KG1 (cell line): ENCODE results near the gene ISG15.
"Not testable (repeated sequence)": the region's sequence is repeated elsewhere in the genome, so short reads cannot be mapped to it uniquely, and the experiment has no call there.

Experiments used
- DNase-seq: peaks from one replicate; lab custom pipeline; 2025; lab: John Stamatoyannopoulos, UW

ISG15 gene

DNA sequence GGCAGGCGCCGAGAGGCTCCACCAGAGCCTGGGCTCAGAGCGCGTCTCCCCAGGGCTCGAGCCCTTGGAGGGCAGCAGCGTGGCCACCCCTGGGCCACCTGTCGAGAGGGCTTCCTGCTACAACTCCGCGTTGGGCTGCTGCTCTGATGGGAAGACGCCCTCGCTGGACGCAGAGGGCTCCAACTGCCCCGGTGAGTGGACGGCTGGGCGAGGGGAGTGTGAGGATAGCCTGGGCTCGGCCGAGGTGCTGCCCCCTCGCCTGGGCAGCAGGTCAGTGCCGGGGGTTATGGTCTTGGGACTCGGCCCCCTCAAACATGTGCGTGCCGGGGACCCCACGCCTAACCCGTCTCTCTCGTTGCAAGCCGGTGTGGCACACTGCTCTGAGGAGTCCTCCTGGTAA, 33.5 kb downstream of the ISG15 start:
- no peak for DNase-seq

DNA sequence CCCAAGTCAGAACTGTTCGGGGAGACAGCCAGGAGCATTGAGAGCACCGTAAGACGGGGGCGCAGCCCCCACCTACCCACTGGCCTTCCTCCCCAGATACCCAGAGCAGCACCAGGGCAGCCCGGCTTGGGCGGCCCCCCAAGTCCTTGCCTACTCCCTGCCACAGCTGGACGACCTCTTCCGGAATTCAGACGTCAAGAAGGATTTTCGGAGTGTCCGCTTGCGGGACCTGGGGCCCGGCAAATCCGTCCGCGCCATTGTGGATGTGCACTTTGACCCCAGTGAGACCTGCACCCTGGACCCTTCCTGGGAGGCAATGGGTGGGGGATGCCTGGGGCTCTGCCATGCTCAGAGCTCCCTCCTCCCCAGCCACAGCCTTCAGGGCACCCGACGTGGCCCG, 34.1 kb downstream of the ISG15 start:
- no peak for DNase-seq

DNA sequence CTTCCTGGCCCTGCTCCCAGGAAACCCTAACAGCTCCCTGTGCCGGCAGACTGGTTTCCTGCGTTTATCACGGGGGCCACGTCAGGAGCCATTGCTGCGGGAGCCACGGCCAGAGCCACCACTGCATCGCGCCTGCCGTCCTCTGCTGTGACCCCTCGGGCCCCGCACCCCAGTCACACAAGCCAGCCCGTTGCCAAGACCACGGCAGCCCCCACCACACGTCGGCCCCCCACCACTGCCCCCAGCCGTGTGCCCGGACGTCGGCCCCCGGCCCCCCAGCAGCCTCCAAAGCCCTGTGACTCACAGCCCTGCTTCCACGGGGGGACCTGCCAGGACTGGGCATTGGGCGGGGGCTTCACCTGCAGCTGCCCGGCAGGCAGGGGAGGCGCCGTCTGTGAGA, 34.7 kb downstream of the ISG15 start:
- no peak for DNase-seq

DNA sequence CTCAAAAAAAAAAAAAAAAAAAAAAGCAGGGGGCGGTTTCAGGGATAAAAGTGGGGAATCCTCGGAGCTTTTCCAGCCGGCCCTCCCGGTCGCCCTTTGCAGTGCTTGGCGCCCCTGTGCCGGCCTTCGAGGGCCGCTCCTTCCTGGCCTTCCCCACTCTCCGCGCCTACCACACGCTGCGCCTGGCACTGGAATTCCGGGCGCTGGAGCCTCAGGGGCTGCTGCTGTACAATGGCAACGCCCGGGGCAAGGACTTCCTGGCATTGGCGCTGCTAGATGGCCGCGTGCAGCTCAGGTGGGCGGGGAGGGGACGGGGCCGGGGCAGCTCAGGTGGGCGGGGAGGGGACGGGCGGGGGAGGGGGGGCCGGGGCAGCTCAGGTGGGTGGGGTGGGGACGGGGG, 35.5 kb downstream of the ISG15 start:
- no peak for DNase-seq

DNA sequence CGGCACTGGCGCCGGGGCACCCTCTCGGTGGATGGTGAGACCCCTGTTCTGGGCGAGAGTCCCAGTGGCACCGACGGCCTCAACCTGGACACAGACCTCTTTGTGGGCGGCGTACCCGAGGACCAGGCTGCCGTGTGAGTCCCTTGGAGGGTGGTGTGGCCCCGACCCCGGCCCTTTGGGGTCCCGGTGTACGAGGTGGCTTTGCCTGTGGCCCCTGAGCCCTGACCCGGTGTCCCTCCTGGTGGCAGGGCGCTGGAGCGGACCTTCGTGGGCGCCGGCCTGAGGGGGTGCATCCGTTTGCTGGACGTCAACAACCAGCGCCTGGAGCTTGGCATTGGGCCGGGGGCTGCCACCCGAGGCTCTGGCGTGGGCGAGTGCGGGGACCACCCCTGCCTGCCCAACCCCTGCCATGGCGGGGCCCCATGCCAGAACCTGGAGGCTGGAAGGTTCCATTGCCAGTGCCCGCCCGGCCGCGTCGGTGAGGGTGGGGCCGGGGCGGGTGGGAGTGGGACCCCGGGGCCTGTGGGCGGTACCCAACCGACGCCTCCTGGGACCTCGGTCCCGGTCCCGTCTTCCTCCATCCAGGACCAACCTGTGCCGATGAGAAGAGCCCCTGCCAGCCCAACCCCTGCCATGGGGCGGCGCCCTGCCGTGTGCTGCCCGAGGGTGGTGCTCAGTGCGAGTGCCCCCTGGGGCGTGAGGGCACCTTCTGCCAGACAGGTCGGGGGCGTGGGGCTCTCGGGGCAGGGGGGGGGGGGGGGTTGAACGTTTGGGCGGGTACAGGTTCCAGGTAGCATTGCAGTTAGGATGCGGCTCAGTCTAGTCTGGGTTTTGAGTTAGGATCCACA, 36.2 kb downstream of the ISG15 start:
- DNase-seq, result no peak

DNA sequence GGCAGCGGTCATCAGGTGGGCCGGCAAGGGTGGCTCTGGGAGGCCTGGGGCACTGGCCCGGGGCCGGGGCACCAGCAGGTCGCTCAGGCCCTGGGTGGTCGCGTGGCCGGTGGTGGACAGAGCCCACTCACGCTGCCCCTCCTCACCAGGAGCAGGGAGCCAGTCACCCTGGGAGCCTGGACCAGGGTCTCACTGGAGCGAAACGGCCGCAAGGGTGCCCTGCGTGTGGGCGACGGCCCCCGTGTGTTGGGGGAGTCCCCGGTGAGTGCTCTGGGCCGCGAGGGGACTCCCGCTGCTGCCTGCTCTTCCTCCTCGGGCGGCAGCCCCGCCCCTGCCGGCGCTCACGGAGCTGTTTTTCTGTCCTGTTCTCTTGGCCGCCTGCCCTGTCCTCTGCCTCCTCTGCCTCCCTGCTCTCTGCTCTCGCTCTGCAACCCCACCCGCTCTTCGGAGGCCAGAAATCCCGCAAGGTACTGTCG, 37.3 kb downstream of the ISG15 start:
- DNase-seq, result no peak

DNA sequence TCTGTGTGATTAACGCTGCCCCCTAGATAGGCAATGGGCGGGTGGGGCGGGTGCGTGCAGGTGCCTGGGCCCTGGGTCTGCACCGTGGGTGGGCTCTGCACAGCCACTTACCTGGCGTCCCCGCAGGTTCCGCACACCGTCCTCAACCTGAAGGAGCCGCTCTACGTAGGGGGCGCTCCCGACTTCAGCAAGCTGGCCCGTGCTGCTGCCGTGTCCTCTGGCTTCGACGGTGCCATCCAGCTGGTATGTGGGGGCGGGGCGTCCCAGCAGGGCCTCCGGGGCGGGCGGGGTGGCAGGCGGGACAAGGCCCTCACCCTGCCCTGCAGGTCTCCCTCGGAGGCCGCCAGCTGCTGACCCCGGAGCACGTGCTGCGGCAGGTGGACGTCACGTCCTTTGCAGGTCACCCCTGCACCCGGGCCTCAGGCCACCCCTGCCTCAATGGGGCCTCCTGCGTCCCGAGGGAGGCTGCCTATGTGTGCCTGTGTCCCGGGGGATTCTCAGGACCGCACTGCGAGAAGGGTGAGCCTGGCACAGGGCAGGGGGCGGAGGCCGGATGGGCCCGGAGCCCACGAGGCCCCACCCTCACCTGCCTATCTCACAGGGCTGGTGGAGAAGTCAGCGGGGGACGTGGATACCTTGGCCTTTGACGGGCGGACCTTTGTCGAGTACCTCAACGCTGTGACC, 38.0 kb downstream of the ISG15 start:
- no peak for DNase-seq

DNA sequence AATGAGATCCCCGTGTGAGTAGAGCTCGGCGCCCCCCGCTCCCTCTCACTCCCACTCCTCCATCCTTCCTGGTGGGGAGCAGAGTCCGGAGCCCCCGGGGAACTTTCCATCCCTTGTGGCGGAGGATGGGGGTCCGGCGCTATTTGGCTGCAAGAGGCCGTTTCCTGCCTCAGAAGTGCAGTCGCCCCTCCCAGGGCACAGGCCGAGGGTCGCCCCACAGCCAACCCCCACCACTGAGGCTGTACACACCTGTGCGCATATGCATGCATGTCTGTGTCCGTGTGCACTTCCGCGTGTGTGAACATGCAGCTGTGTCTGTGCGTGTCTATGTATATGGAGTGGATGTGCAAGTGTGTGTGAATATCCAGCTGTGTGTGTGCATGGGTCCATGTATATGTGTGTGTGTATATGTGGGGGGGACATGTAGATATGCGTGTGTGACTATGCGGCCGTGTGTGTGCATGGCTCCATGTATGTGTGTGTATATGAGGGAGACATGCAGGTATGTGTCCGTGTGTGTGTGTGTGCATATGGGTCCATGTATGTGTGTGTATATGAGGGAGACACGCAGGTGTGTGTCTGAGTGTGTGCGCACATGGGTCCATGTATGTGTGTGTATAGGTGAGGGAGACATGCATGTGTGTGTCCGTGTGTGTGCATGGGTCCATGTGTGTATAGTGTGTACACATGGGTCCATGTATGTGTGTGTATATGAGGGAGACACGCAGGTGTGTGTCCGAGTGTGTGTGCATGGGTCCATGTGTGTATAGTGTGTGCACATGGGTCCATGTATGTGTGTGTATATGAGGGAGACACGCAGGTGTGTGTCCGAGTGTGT, 38.9 kb downstream of the ISG15 start:
- DNase-seq, result no peak

DNA sequence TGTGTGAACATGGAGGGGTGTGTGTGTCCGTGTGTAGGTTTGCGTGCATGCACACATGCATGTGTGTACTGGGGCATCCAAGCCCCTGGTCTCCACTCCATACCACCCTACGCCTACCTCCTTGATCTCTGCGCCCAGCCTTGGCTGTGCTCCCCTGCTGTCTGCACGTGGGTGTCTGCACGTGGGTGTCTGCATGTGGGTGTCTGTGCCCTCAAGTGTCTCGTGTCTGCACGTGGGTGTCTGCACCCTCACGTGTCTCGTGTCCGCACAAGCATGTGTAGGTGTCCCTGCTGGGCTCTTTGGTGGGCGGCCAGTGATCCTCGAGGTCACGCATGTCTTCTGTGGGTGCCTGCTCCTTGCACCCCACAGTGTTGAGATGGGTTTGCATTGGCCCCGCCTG, 39.7 kb downstream of the ISG15 start:
- no peak for DNase-seq

DNA sequence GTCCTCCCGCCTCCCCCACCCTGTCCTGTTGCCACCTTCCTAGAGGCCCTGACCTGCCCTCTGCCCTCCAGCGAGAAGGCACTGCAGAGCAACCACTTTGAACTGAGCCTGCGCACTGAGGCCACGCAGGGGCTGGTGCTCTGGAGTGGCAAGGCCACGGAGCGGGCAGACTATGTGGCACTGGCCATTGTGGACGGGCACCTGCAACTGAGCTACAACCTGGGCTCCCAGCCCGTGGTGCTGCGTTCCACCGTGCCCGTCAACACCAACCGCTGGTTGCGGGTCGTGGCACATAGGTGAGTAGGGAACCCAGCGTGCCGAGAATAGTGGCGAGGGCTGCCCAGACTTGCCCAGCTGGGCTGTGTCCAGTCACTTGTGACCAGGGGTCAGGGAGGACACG, 40.4 kb downstream of the ISG15 start:
- DNase-seq, result no peak

DNA sequence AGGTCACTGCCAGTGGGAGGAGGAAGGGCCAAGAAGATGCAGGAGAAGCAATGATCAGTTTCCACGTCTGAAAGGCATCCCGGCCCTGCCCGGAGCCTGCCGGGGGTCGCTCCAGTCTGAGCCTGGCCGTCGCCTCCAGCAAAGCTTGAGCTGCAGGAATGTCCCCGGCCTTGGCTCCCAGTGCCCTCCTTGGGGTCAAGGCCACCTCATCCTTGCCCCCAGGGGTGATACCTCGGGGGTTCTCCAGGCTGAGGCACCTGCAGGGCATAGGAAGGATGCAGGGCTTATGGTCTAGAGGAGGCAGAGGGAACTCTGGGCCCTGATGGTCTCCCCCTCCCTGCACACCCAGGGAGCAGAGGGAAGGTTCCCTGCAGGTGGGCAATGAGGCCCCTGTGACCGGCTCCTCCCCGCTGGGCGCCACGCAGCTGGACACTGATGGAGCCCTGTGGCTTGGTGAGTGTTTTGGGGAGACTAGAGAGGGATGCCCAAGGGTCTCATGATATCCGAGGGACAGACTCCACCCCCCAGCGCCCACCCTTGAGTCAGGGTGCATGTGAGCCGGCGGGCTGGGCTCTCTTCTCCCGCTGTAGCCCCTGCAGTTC, 40.9 kb downstream of the ISG15 start:
- no peak for DNase-seq

DNA sequence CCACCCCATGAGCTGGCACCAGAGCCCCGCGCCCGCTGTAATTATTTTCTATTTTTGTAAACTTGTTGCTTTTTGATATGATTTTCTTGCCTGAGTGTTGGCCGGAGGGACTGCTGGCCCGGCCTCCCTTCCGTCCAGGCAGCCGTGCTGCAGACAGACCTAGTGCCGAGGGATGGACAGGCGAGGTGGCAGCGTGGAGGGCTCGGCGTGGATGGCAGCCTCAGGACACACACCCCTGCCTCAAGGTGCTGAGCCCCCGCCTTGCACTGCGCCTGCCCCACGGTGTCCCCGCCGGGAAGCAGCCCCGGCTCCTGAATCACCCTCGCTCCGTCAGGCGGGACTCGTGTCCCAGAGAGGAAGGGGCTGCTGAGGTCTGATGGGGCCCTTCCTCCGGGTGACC, 41.7 kb downstream of the ISG15 start:
- DNase-seq, result no peak

DNA sequence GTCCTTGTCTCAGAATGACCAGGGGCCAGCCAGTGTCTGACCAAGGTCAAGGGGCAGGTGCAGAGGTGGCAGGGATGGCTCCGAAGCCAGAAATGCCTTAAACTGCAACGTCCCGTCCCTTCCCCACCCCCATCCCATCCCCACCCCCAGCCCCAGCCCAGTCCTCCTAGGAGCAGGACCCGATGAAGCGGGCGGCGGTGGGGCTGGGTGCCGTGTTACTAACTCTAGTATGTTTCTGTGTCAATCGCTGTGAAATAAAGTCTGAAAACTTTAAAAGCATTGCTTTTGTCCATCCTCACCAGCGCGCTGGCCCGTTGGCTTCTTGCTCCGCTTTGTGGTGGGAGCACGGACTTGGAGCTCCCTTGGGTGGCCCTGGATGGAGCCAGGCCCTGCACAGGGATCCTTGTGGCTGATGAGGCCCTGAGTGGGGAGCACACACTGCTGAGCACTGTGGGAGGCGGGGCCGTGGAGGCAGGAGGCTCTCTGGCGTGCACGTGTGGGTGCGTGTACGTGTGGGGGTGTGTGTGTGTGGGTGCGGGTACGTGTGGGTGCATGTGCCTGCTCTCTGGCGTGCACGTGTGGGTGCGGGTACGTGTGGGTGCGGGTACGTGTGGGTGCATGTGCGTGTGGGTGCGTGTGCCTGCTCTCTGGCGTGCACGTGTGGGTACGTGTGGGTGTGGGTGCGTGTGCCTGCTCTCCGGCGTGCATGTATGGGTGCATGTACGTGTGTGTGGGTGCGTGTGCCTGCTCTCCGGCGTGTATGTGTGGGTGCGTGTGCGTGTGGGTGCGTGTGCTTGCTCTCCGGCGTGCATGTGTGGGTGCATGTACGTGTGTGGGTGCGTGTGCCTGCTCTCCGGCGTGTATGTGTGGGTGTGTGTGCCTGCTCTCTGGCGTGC, 42.8 kb downstream of the ISG15 start:
- no peak for DNase-seq

DNA sequence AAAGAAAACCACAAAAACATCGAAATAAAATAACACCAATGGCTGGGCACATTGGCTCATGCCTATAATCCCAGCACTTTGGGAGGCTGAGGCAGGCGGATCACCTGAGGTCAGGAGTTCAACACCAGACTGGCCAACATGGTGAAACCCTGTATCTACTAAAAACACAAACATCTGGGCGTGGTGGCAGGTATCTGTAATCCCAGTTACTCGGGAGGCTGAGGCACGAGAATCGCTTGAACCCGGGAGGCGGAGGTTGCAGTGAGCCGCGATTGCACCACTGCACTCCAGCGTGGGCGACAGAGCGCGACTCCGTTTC, 44.4 kb downstream of the ISG15 start:
- not testable (repeated sequence) for DNase-seq

DNA sequence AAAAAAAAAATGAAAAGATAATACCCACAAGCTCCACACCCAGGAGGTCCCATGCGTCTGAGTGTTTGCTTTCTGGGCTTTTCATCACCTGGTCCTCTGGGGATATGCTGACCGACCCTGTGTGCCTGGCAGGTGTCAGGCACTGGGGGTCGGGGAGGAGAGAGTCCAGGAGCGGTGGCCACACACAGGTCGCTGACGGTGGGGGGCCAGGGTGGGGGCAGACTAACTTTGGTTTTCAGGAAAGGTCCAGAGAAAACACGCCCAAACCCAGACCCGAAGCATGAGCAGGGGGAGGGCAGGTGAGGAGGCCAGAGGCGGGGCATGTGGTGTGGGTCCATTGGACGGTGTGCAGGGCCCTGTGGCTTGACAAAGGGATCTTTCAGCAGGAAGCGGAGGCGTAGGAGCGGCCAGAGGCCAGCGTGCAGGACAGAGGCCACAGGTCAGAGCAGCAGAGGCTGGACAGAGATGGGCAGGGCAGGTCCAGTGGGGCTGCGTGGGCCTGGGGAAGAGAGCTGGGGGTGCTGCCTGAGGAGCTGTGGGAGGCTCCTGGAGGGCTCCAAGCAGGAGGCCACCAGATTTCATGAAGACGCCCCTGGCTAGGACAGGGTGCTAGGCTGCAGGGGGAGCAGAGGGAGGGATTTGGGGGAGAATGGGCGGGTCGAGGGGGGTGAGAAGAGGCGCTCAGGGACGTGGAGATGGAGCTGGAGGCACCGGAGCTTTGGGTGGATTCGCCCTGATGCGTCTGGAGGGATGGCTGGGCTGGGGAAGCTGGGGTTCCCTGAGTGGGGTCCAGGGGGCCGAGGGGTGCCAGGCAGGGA, 45.0 kb downstream of the ISG15 start:
- DNase-seq, result no peak

DNA sequence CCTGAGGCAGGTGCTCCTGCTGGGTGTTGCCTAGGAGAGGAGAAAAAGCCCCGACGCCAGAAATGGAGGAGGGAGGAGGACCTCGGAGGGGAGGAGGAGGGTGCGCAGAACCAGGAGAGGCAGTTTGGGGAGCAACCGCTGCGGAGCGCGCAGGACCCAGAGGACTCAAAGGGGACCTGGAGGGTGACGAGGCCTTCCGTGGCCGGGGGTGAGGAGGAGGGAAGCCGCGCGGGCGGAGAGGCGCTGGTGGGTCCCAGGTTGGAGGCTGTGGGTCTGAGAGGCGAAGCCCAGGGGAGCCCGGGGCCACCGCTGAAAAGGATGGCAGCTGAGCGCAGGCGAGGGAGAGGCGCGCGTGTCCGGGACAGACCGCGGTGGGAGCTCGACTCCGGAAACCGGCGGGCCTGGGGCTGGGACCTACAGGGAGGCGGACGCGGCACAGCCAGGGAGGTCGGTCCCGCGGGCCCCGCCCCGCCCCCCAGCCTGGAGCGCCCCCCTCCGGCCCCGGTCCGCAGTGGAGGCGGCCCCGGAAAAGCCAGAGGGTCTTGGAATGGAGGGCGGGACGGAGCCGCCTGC, 45.7 kb downstream of the ISG15 start:
- no peak for DNase-seq

DNA sequence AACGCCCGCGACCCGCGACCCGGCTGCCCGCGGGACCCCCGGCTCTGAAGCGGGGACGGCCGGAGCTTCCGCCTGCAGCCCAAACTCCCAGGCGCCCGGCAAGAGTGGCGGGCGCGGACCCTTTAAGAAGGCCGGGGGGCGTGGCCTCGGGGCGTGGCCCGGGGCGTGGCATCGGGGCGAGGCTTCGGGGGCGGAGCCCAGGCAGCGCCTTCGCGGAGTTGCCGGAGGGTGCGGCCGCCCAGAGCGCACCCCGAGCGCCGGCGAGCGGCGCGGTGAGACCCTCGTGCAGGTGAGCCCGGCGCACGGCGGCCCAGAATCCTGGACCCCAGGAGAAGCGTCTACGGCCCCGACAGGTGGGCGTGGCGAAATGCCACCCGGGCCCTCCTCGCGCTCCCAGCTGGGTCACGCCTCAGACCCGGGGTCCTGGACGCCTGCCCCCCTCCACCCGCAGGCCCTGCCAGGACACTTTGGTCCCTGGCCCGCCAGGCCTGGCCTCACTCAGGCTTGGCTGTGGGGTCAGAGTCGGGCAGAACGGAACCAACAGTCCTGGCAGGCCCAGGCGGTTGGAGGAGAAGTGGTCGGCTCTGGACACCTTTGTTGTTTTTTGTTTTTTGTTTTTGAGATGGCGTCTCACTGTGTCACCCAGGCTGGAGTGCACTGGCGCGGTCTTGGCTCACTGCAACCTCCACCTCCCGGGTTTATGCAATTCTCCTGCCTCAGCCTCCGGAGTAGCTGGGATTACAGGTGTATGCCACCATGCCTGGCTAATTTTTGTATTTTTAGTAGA, 46.4 kb downstream of the ISG15 start:
- peak; percentile 82 for DNase-seq

DNA sequence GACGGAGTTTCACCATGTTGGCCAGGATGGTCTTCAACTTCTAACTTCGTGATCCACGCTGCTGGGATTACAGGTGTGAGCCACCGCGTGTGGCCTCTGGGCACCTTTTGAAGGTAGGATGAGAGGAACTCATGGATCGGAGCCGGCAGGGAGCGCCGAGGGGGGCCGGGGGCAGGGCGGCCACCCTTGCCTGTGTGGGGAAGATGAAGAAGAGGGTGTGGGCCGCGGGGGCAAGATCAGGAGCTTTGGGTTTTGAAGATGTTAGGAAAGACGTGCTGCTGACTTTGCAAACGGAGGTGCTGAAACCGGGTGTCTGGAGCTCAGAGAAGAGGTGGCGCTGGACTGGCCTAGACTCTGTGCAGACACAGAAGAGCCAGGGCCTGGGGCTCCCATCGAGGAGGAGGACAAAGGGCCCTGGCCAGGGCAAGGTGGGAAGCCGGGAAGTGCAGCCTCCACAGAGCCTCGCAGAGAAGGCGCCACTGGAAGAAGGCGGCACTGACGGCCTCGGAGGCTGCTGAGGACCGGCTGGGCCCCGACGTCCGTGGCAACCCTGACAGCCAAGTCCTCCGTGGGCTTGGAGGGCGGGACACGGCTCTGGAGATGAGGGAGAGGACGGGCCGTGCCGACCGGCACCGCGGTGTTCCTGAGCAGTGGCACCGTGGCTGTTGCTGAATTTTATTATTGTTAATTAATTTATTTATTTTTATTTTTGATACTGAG, 47.1 kb downstream of the ISG15 start:
- DNase-seq, result no peak
